IPS-15b (cell line): ENCODE results near the gene LIFR.
"Not testable (repeated sequence)": the region's sequence is repeated elsewhere in the genome, so short reads cannot be mapped to it uniquely, and the experiment has no call there.

Source experiments
- H3K27me3 ChIP-seq: one replicate; pipeline ENCODE4 v1.6.1; 2013; ENCODE audit warnings: low read length; ENCODE audit not compliant: control insufficient read depth, insufficient read depth
- H3K36me3 ChIP-seq: one replicate; pipeline ENCODE4 v1.6.1; 2013; ENCODE audit warnings: low read length; ENCODE audit not compliant: control insufficient read depth, insufficient read depth
- H3K4me1 ChIP-seq: one replicate; pipeline ENCODE4 v1.6.1; 2013; ENCODE audit warnings: mild to moderate bottlenecking, low read length; ENCODE audit not compliant: control insufficient read depth, insufficient read depth
- H3K4me3 ChIP-seq: one replicate; pipeline ENCODE4 v1.5.1; 2013; ENCODE audit warnings: low read depth, low read length
- H3K9ac ChIP-seq: one replicate; pipeline ENCODE4 v1.6.1; 2013; ENCODE audit warnings: low read depth, mild to moderate bottlenecking, low read length
- H3K9me3 ChIP-seq: one replicate; pipeline ENCODE4 v1.6.1; 2013; ENCODE audit warnings: mild to moderate bottlenecking, low read length; ENCODE audit not compliant: control insufficient read depth, insufficient read depth

Gene LIFR

GRCh38 chr5:38556599-38557307, at the start of gene LIFR:
Gene LIFR (minus strand): TSS chr5:38556646. CDS start chr5:38530647, 25,999 bp downstream.
- Histone ChIP-seq H3K4me1 (peaks cover 6% of the 10 kb centered on the region), H3K9ac (peak within 1 kb of the TSS; percentile 82), H3K36me3 (no peaks in the 10 kb centered on the region), H3K4me3 (peak within 1 kb of the TSS; percentile 84), H3K27me3 (peaks cover 9% of the 10 kb centered on the region), H3K9me3 (no peaks in the 10 kb centered on the region)

- Histone ChIP-seq H3K36me3 (no peaks in the 10 kb centered on the region), H3K27me3 (no peaks in the 10 kb centered on the region), H3K9ac (no peak overlapping the region), H3K4me3 (no peak overlapping the region), H3K4me1 (peaks cover 3% of the 10 kb centered on the region), H3K9me3 (no peaks in the 10 kb centered on the region)
Measured at GRCh38 chr5:38605610-38606009, 49.2 kb upstream of the LIFR start.

GRCh38 chr5:38603691-38604090, 47.2 kb upstream of the LIFR start:
- H3K36me3 ChIP-seq: no peaks in the 10 kb centered on the region
- H3K9ac ChIP-seq: no peak overlapping the region
- peaks cover 3% of the 10 kb centered on the region for H3K4me1 ChIP-seq
- H3K4me3 ChIP-seq: no peak overlapping the region
- no peaks in the 10 kb centered on the region for H3K27me3 ChIP-seq
- H3K9me3 ChIP-seq: no peaks in the 10 kb centered on the region

GRCh38 chr5:38602641-38603040, 46.2 kb upstream of the LIFR start:
- Histone ChIP-seq H3K4me3 (no peak overlapping the region), H3K9me3 (no peaks in the 10 kb centered on the region), H3K9ac (no peak overlapping the region), H3K4me1 (peaks cover 3% of the 10 kb centered on the region), H3K27me3 (no peaks in the 10 kb centered on the region), H3K36me3 (no peaks in the 10 kb centered on the region)

- H3K4me3 ChIP-seq: no peak overlapping the region
Measured at GRCh38 chr5:38601863-38602298, 45.4 kb upstream of the LIFR start.

GRCh38 chr5:38601133-38601862, 44.9 kb upstream of the LIFR start:
- no peaks in the 10 kb centered on the region for H3K27me3 ChIP-seq
- peaks cover 3% of the 10 kb centered on the region for H3K4me1 ChIP-seq
- no peaks in the 10 kb centered on the region for H3K36me3 ChIP-seq
- H3K9me3 ChIP-seq: no peaks in the 10 kb centered on the region
- no peak overlapping the region for H3K9ac ChIP-seq
- H3K4me3 ChIP-seq: no peak overlapping the region

More at GRCh38 chr5:38601863-38602298, 45.4 kb upstream of the LIFR start:
- Histone ChIP-seq H3K36me3 (no peaks in the 10 kb centered on the region), H3K27me3 (no peaks in the 10 kb centered on the region), H3K9me3 (no peaks in the 10 kb centered on the region), H3K9ac (no peak overlapping the region), H3K4me1 (peaks cover 3% of the 10 kb centered on the region)

GRCh38 chr5:38600329-38601045, 44.0 kb upstream of the LIFR start:
- Histone ChIP-seq H3K4me3 (no peak overlapping the region), H3K4me1 (peaks cover 3% of the 10 kb centered on the region), H3K9me3 (no peaks in the 10 kb centered on the region), H3K9ac (no peak overlapping the region), H3K27me3 (no peaks in the 10 kb centered on the region), H3K36me3 (no peaks in the 10 kb centered on the region)

GRCh38 chr5:38599751-38600150, 43.3 kb upstream of the LIFR start:
- not testable (repeated sequence) for H3K4me3 ChIP-seq, H3K9ac ChIP-seq, H3K36me3 ChIP-seq, H3K9me3 ChIP-seq, H3K27me3 ChIP-seq, H3K4me1 ChIP-seq

- no peaks in the 10 kb centered on the region for H3K9me3 ChIP-seq
- no peaks in the 10 kb centered on the region for H3K36me3 ChIP-seq
- no peak overlapping the region for H3K4me3 ChIP-seq
- H3K9ac ChIP-seq: no peak overlapping the region
- H3K4me1 ChIP-seq: peaks cover 3% of the 10 kb centered on the region
- H3K27me3 ChIP-seq: no peaks in the 10 kb centered on the region
Measured at GRCh38 chr5:38598994-38599617, 42.7 kb upstream of the LIFR start.

GRCh38 chr5:38598296-38598993, 42.0 kb upstream of the LIFR start:
- no peak overlapping the region for H3K9ac ChIP-seq
- no peaks in the 10 kb centered on the region for H3K36me3 ChIP-seq
- H3K4me3 ChIP-seq: no peak overlapping the region
- no peaks in the 10 kb centered on the region for H3K27me3 ChIP-seq
- H3K9me3 ChIP-seq: no peaks in the 10 kb centered on the region
- peaks cover 3% of the 10 kb centered on the region for H3K4me1 ChIP-seq

GRCh38 chr5:38596981-38597380, 40.5 kb upstream of the LIFR start:
- Histone ChIP-seq H3K9me3 (no peaks in the 10 kb centered on the region), H3K27me3 (no peaks in the 10 kb centered on the region), H3K4me1 (no peaks in the 10 kb centered on the region), H3K9ac (no peak overlapping the region), H3K36me3 (no peaks in the 10 kb centered on the region), H3K4me3 (no peak overlapping the region)
